SK-MEL-5 (cell line): ENCODE results near the gene LAMB1. TPM values are rescaled to one million over a fixed set of nuclear protein-coding genes. Genes with fewer than 3 reads are reported as not detected.
A peak's percentile ranks its signal among the peaks of the same experiment; 100 is the strongest.

Experiments used
- DNase-seq: peaks from one replicate; pipeline ENCODE4 v3.0.0-alpha.2; 2016; ENCODE audit warnings: low read depth, low spot score
- in situ Hi-C: cut with HindIII; loops from 2 replicates; pipeline ENCODE4 v1.10.0; 2016; ENCODE audit warnings: low sequenced_read_pairs, high pct_unique_total_duplicates, low pct_unique_long_range_greater_than_20kb
- total RNA-seq: library from RNA; depleted of rRNA; stranded (reverse); fragments of >200 nt; shearing (Covaris generic); gene quantifications from 2 replicates; pipeline ENCODE4 v1.2.3, GENCODE V29; 2014

LAMB1 gene
- total RNA-seq, 1 experiment from 2014 or later, result 89.0 TPM

- DNase-seq, result no peak
- in situ Hi-C loops, result no loop called here
These were observed 23.7 kb upstream of the LAMB1 start for GRCh38 chr7:108026647-108027046.

- in situ Hi-C loops, result no loop called here
- no peak for DNase-seq
These were observed 23.2 kb upstream of the LAMB1 start for GRCh38 chr7:108026116-108026515.

- DNase-seq, result no peak
- in situ Hi-C loops, result no loop called here
These were observed 21.6 kb upstream of the LAMB1 start for GRCh38 chr7:108024538-108024937.

GRCh38 chr7:108020585-108020984 lies 17.6 kb upstream of the LAMB1 start:
- in situ Hi-C loops, result no loop called here
- DNase-seq, result no peak

- in situ Hi-C loops, result no loop called here
- DNase-seq, result no peak
These were observed 15.7 kb upstream of the LAMB1 start for GRCh38 chr7:108018668-108019067.

- no peak for DNase-seq
- in situ Hi-C loops, result no loop called here
These were observed 14.8 kb upstream of the LAMB1 start for GRCh38 chr7:108017776-108018151.

GRCh38 chr7:108016841-108017775 lies 14.1 kb upstream of the LAMB1 start:
- in situ Hi-C loops, result no loop called here
- peak; percentile 81 for DNase-seq

GRCh38 chr7:108015740-108016139 lies 12.8 kb upstream of the LAMB1 start:
- in situ Hi-C loops, result no loop called here

GRCh38 chr7:108014747-108015682 lies 12.1 kb upstream of the LAMB1 start:
- DNase-seq, result peak; percentile 88
- in situ Hi-C loops, result no loop called here

More at GRCh38 chr7:108015740-108016139, 12.8 kb upstream of the LAMB1 start:
- DNase-seq, result peak; percentile 38

GRCh38 chr7:108014215-108014614 lies 11.3 kb upstream of the LAMB1 start:
- in situ Hi-C loops, result no loop called here
- no peak for DNase-seq

GRCh38 chr7:108012499-108013430 lies 9.8 kb upstream of the LAMB1 start:
- in situ Hi-C loops, result no loop called here
- peak; percentile 30 for DNase-seq

- no peak for DNase-seq
- in situ Hi-C loops, result no loop called here
These were observed 7.4 kb upstream of the LAMB1 start for GRCh38 chr7:108010377-108010776.

GRCh38 chr7:108009873-108010272 lies 6.9 kb upstream of the LAMB1 start:
- in situ Hi-C loops, result no loop called here
- DNase-seq, result no peak

GRCh38 chr7:108008827-108009226 lies 5.9 kb upstream of the LAMB1 start:
- DNase-seq, result no peak
- in situ Hi-C loops, result no loop called here

GRCh38 chr7:108008240-108008639 lies 5.3 kb upstream of the LAMB1 start:
- no peak for DNase-seq
- in situ Hi-C loops, result no loop called here

- in situ Hi-C loops, result no loop called here
- no peak for DNase-seq
These were observed 4.8 kb upstream of the LAMB1 start for GRCh38 chr7:108007762-108008161.

GRCh38 chr7:108007261-108007660 lies 4.3 kb upstream of the LAMB1 start:
- in situ Hi-C loops, result no loop called here
- DNase-seq, result no peak
